Suppressor macrophage treated with lipopolysaccharide for 1 hour (primary cell): ENCODE data around the gene NLRP11.
"Not testable (repeated sequence)": the region's sequence is repeated elsewhere in the genome, so short reads cannot be mapped to it uniquely, and the experiment has no call there.

Source experiments
- DNase-seq, 3 donors: peaks; one replicate each; pipeline ENCODE4 v3.0.0-alpha.2; 2020 to 2022

NLRP11 gene

DNA sequence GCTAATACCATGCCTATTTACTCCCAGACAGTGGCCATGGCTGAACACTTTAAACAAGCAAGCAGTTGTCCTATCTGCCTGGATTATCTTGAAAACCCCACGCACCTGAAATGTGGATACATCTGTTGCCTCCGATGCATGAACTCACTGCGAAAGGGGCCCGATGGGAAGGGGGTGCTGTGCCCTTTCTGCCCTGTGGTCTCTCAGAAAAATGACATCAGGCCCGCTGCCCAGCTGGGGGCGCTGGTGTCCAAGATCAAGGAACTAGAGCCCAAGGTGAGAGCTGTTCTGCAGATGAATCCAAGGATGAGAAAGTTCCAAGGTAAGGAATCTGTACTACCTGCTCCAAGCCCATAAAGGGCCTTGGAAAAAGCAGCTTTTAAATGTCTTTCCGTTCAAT, 54.3 kb downstream of the NLRP11 start:
- DNase-seq, result no peak

GRCh38 chr19:55769632-55770031, 62.2 kb downstream of the NLRP11 start:
- DNase-seq, result not testable (repeated sequence)

GRCh38 chr19:55768818-55769217, 63.0 kb downstream of the NLRP11 start, which contains the start of gene RFPL4AL1:
Gene RFPL4AL1 (plus strand): TSS chr19:55769118. CDS start chr19:55771805, 2,687 bp downstream.
- not testable (repeated sequence) for DNase-seq

DNA sequence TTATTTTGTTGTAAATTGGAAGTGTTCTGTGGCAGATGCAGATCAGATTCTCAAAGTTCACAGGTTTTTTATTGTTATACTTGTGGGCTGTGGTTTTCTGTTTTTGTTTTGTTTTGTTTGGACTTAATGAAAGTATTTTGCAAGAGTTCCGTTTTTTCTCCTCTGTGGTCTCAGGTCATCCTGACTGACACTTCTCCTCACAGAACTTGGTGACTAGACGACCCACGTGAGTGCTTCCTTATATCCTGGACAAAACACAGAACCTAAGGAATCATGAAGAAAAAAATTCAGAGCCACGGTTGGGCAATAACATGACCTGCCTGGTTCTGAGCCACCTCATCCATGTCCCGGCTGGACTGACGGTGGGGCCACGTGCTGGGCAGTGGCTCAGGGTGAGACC, 65.3 kb downstream of the NLRP11 start:
- no peak for DNase-seq

- not testable (repeated sequence) for DNase-seq
Measured at GRCh38 chr19:55758797-55759196, 73.0 kb downstream of the NLRP11 start, which contains the start of gene RFPL4A. Gene RFPL4A (plus strand): TSS chr19:55759097. CDS start chr19:55761801, 2,704 bp downstream.

- DNase-seq, result not testable (repeated sequence)
Measured at GRCh38 chr19:55756808-55757207, 75.0 kb downstream of the NLRP11 start.

- no peak for DNase-seq
Measured at GRCh38 chr19:55753401-55753800, 78.4 kb downstream of the NLRP11 start.

DNA sequence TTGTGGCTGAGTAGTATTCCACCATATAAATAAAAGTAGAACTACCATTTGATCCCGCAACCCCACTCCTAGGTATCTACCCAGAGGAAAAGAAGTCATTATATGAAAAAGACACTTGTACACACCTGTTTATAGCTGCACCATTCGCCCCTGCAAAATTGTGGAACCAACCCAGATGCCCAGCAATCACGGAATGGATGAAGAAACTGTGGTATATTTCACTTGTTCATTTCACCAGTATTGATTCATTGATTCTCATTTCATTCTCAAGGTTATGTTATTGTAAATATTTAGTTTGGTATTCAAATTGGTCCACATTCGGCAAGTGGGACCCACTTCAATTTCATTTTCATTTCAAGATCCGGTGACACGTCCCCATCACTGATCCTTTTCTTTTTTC, 81.1 kb downstream of the NLRP11 start:
- no peak for DNase-seq

- no peak for DNase-seq
Measured at GRCh38 chr19:55738302-55738701, 93.5 kb downstream of the NLRP11 start, which contains the start of gene NLRP9. Gene NLRP9 (minus strand): TSS chr19:55738402. CDS start chr19:55738374, 28 bp downstream.
